HG03460 (cell line): Measurements from ENCODE around the gene MAB21L1.

Source experiments
- ATAC-seq: cut with Tn5 transposase; IDR thresholded peaks from one replicate; pipeline ENCODE4 v1.9.1; 2021; ENCODE audit not compliant: unreplicated experiment

The MAB21L1 gene

GRCh38 chr13:35480346-35480745 is 3.9 kb upstream of the MAB21L1 start:
- ATAC-seq: no peak

- no peak for ATAC-seq
Observed at GRCh38 chr13:35479706-35480105, 3.2 kb upstream of the MAB21L1 start.

- no peak for ATAC-seq
Observed at GRCh38 chr13:35479038-35479492, 2.6 kb upstream of the MAB21L1 start.

GRCh38 chr13:35478271-35479037 is 2.0 kb upstream of the MAB21L1 start:
- no peak for ATAC-seq

- ATAC-seq: no peak
Observed at GRCh38 chr13:35477386-35477946, 977 bp upstream of the MAB21L1 start.

GRCh38 chr13:35475212-35475959 is 1.1 kb downstream of the MAB21L1 start:
- ATAC-seq: no peak

- no peak for ATAC-seq
Observed at GRCh38 chr13:35474496-35475211, 1.8 kb downstream of the MAB21L1 start.

- ATAC-seq: no peak
Observed at GRCh38 chr13:35473802-35474201, 2.7 kb downstream of the MAB21L1 start.

GRCh38 chr13:35473206-35473775 is 3.2 kb downstream of the MAB21L1 start:
- no peak for ATAC-seq

GRCh38 chr13:35472323-35472881 is 4.1 kb downstream of the MAB21L1 start:
- no peak for ATAC-seq

GRCh38 chr13:35471706-35472322 is 4.7 kb downstream of the MAB21L1 start:
- no peak for ATAC-seq

GRCh38 chr13:35470671-35471661 is 5.5 kb downstream of the MAB21L1 start:
- ATAC-seq: no peak

GRCh38 chr13:35469806-35470525 is 6.5 kb downstream of the MAB21L1 start:
- ATAC-seq: no peak

- ATAC-seq: no peak
Observed at GRCh38 chr13:35468195-35468594, 8.3 kb downstream of the MAB21L1 start.

- no peak for ATAC-seq
Observed at GRCh38 chr13:35465371-35465770, 11.1 kb downstream of the MAB21L1 start.

- no peak for ATAC-seq
Observed at GRCh38 chr13:35460061-35460460, 16.4 kb downstream of the MAB21L1 start.

GRCh38 chr13:35457258-35457657 is 19.2 kb downstream of the MAB21L1 start:
- no peak for ATAC-seq

- no peak for ATAC-seq
Observed at GRCh38 chr13:35455022-35455421, 21.5 kb downstream of the MAB21L1 start.
